KMS-11 (cell line): ENCODE measurements around the gene BLOC1S5.

Source experiments
- H2AFZ ChIP-seq: fragments of 200-600 bp; sonication (generic); 2 replicates; pipeline ENCODE4 v1.6.1; 2016; ENCODE audit warnings: antibody characterized with exemption, mixed run types, low read depth
- H3K27ac ChIP-seq: fragments of 200-600 bp; sonication (generic); 2 replicates; pipeline ENCODE4 v1.6.1; 2016; ENCODE audit warnings: mild to moderate bottlenecking, mixed run types
- H3K27me3 ChIP-seq: fragments of 200-600 bp; sonication (generic); 2 replicates; pipeline ENCODE4 v1.6.1; 2017; ENCODE audit warnings: mild to moderate bottlenecking, low read depth, mixed run types, moderate library complexity; ENCODE audit not compliant: insufficient read depth
- H3K36me3 ChIP-seq: fragments of 200-600 bp; sonication (generic); 2 replicates; pipeline ENCODE4 v1.6.1; 2017; ENCODE audit warnings: mild to moderate bottlenecking, mixed run types; ENCODE audit not compliant: insufficient read depth
- H3K4me1 ChIP-seq: fragments of 200-600 bp; sonication (generic); 2 replicates; pipeline ENCODE4 v1.6.1; 2016; ENCODE audit warnings: mild to moderate bottlenecking, low read depth, mixed run types; ENCODE audit not compliant: poor library complexity, severe bottlenecking
- H3K4me2 ChIP-seq: fragments of 200-600 bp; sonication (generic); 2 replicates; pipeline ENCODE4 v1.7.0; 2016; ENCODE audit warnings: mild to moderate bottlenecking, mixed run types
- H3K4me3 ChIP-seq: fragments of 200-600 bp; sonication (generic); IDR thresholded peaks from 2 replicates; pipeline ENCODE4 v1.6.1; 2017; ENCODE audit warnings: low read depth, low read length, mixed read lengths; ENCODE audit not compliant: insufficient read depth
- H3K79me2 ChIP-seq: fragments of 200-600 bp; sonication (generic); 2 replicates; pipeline ENCODE4 v1.6.1; 2016; ENCODE audit warnings: low read depth, mixed run types; ENCODE audit not compliant: insufficient read depth
- H3K9ac ChIP-seq: fragments of 200-600 bp; sonication (generic); 2 replicates; pipeline ENCODE4 v1.6.1; 2016; ENCODE audit warnings: mild to moderate bottlenecking, mixed run types
- H4K20me1 ChIP-seq: fragments of 200-600 bp; sonication (generic); 2 replicates; pipeline ENCODE4 v1.6.1; 2016; ENCODE audit warnings: mild to moderate bottlenecking, mixed run types; ENCODE audit not compliant: insufficient read depth
- CTCF ChIP-seq: fragments of 200-600 bp; sonication (generic); conservative IDR thresholded peaks from 2 replicates; pipeline ENCODE4 v1.6.1; 2017; ENCODE audit warnings: low read depth, mild to moderate bottlenecking, antibody characterized with exemption, low read length, moderate library complexity, mixed read lengths

The BLOC1S5 gene

GRCh38 chr6:8077991-8078390 is 13.8 kb upstream of the BLOC1S5 start:
- no peaks in the 10 kb centered on the region for H3K79me2 ChIP-seq
- H3K4me3 ChIP-seq, result no peak overlapping the region
- no peak overlapping the region for H3K27ac ChIP-seq
- H3K27me3 ChIP-seq, result no peaks in the 10 kb centered on the region
- TF ChIP-seq CTCF, result no peak
- H3K9ac ChIP-seq, result no peak overlapping the region
- no peak overlapping the region for H2AFZ ChIP-seq
- no peak overlapping the region for H3K4me2 ChIP-seq
- H3K4me1 ChIP-seq, result no peaks in the 10 kb centered on the region
- H4K20me1 ChIP-seq, result no peaks in the 10 kb centered on the region
- H3K36me3 ChIP-seq, result no peaks in the 10 kb centered on the region; the same call in 1 of the 2 replicates

- no peak for TF ChIP-seq CTCF
- Histone ChIP-seq H3K4me2 (no peak overlapping the region), H3K79me2 (no peaks in the 10 kb centered on the region), H3K36me3 (no peaks in the 10 kb centered on the region; the same call in 1 of the 2 replicates), H3K4me3 (no peak overlapping the region), H4K20me1 (no peaks in the 10 kb centered on the region), H2AFZ (no peak overlapping the region), H3K4me1 (no peaks in the 10 kb centered on the region), H3K27ac (no peak overlapping the region), H3K27me3 (no peaks in the 10 kb centered on the region), H3K9ac (no peak overlapping the region)
Observed at GRCh38 chr6:8075704-8076103, 11.5 kb upstream of the BLOC1S5 start.

- no peaks in the 10 kb centered on the region for H3K4me1 ChIP-seq
- H3K27me3 ChIP-seq, result no peaks in the 10 kb centered on the region
- H3K9ac ChIP-seq, result no peak overlapping the region
- no peak overlapping the region for H2AFZ ChIP-seq
- no peak overlapping the region for H3K4me2 ChIP-seq
- H4K20me1 ChIP-seq, result no peaks in the 10 kb centered on the region
- H3K4me3 ChIP-seq, result no peak overlapping the region
- no peak overlapping the region for H3K27ac ChIP-seq
- TF ChIP-seq CTCF, result no peak
- H3K79me2 ChIP-seq, result no peaks in the 10 kb centered on the region
- no peaks in the 10 kb centered on the region; the same call in 1 of the 2 replicates for H3K36me3 ChIP-seq
Observed at GRCh38 chr6:8075185-8075584, 11.0 kb upstream of the BLOC1S5 start.

DNA sequence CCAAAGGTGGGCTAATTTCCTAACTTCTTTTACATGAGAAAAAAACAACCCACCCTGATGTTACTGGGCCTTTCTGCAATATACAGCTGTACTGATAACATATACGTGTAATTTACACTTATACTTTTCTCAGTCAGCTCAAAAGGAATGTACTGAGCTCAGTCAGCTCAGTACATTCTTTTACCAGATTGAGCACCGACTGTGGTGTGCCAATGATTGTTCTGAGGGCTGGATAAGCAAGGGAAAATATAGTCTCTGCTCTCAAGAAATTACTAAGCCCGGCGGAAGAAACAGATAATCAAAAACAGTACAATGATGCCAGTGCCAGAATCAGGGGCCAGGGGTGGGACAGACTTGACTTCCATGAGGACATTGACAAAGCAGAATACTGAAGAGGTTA is 10.0 kb upstream of the BLOC1S5 start:
- no peak overlapping the region for H3K9ac ChIP-seq
- no peaks in the 10 kb centered on the region for H4K20me1 ChIP-seq
- no peak overlapping the region for H2AFZ ChIP-seq
- no peak overlapping the region for H3K4me3 ChIP-seq
- no peaks in the 10 kb centered on the region for H3K4me1 ChIP-seq
- no peak overlapping the region for H3K27ac ChIP-seq
- no peaks in the 10 kb centered on the region for H3K36me3 ChIP-seq
- no peak for TF ChIP-seq CTCF
- H3K79me2 ChIP-seq, result no peaks in the 10 kb centered on the region
- no peak overlapping the region for H3K4me2 ChIP-seq
- H3K27me3 ChIP-seq, result no peaks in the 10 kb centered on the region

DNA sequence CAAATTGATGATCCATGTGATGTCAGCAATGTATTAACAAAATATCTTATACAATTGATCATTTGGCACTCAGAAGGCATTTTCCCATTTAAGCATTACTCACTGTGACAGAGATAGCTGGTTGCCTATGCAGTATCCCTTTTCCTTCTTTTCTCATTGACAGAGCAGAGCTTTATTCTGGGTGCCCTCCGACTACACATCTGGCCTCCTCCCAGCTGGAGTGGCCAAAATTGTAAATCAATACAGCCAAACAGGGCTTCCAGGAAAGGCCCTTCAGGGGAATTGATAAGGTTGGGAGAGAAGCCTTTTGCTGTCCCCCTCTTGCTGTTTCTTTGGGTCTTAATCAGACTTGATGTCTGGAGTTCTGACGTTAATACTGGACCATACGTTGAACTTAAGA is 9.6 kb upstream of the BLOC1S5 start:
- Histone ChIP-seq H3K79me2 (no peaks in the 10 kb centered on the region), H3K36me3 (no peaks in the 10 kb centered on the region), H3K9ac (no peak overlapping the region), H3K4me2 (no peak overlapping the region), H3K4me1 (no peaks in the 10 kb centered on the region), H3K27me3 (no peaks in the 10 kb centered on the region), H3K4me3 (no peak overlapping the region), H4K20me1 (no peaks in the 10 kb centered on the region), H3K27ac (no peak overlapping the region), H2AFZ (no peak overlapping the region)
- TF ChIP-seq CTCF, result no peak
